Muscle layer of duodenum (tissue), 2 donors: Measurements from ENCODE around the gene SCYL1.

Experiments used
- H3K27ac ChIP-seq: one replicate; pipeline ENCODE4 v1.7.0; 2013; ENCODE audit warnings: mild to moderate bottlenecking, low read length
- H3K27me3 ChIP-seq: one replicate; pipeline ENCODE4 v1.7.0; 2013; ENCODE audit warnings: low read depth, mild to moderate bottlenecking, control low read depth, low read length
- H3K36me3 ChIP-seq, 2 donors: one replicate each; pipeline ENCODE4 v1.7.0; 2013; ENCODE audit warnings: low read length in 2 of 2, control low read depth in 1 of 2, mild to moderate bottlenecking in 1 of 2; ENCODE audit not compliant: insufficient read depth in 2 of 2, control insufficient read depth in 1 of 2
- H3K4me1 ChIP-seq, 2 donors: one replicate each; pipeline ENCODE4 v1.7.0; 2013; ENCODE audit warnings: low read length in 2 of 2, mild to moderate bottlenecking in 2 of 2, control low read depth in 1 of 2, moderate library complexity in 1 of 2; ENCODE audit not compliant: insufficient read depth in 2 of 2, control insufficient read depth in 1 of 2
- H3K4me3 ChIP-seq, 2 donors: one replicate each; pipeline ENCODE4 v1.7.0; 2013; ENCODE audit warnings: low read length in 2 of 2, low read depth in 1 of 2, mild to moderate bottlenecking in 1 of 2
- H3K9me3 ChIP-seq, 2 donors: one replicate each; pipeline ENCODE4 v1.7.0; 2013; ENCODE audit warnings: low read length in 2 of 2, control low read depth in 1 of 2, mild to moderate bottlenecking in 1 of 2; ENCODE audit not compliant: control insufficient read depth in 1 of 2
- donor health status: healthy.

Gene SCYL1

GRCh38 chr11:65488273-65489034, 36.4 kb upstream of the SCYL1 start:
- Histone ChIP-seq H3K36me3 (peaks cover 0 to 47% of the 10 kb centered on the region in 2 donors), H3K27ac (peak overlapping the region; percentile 98), H3K27me3 (no peaks in the 10 kb centered on the region), H3K4me3 (peak overlapping the region; percentile 32 to 34), H3K4me1 (peaks cover 57 to 65% of the 10 kb centered on the region in 2 donors), H3K9me3 (no peaks in the 10 kb centered on the region)

DNA sequence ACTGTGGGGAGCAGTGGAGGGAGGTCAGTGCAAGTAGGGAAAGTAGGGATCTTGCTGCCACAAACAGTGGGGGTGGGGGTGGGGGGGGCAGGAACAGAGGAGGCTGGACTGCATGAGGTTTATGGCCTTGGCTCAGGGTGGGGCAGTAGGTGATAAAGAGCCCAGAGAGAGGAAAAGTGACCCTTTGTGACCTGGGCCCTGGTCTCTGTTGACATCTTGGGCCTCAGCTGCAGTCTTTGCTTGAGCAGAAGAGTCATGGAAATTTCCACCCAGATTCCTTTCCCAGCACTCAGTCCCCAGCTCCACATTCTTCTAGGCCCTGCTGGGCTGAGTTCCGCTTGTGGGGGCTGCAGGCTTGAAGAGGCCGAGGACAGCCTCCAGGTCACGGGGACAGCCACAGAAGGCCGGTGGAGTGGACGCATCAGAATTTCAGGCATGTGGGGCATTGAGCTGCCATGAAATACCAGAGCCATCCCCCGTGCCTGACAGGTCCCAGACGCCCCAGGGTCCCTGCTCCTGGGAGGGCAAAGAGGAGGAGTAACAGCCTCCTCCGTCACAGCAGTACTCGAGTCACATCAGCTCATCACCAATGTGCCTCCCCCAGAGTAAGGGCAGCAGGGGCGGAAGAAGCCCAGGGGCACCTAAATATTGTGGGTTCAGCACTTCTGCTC, 35.7 kb upstream of the SCYL1 start:
- H3K27me3 ChIP-seq, result no peaks in the 10 kb centered on the region
- no peaks in the 10 kb centered on the region for H3K9me3 ChIP-seq
- peak overlapping the region; percentile 98 for H3K27ac ChIP-seq
- H3K4me1 ChIP-seq, result peaks cover 57 to 70% of the 10 kb centered on the region in 2 donors
- peak overlapping the region in 1 of 2 donors; percentile 32 for H3K4me3 ChIP-seq
- H3K36me3 ChIP-seq, result peaks cover 0 to 50% of the 10 kb centered on the region in 2 donors

GRCh38 chr11:65489706-65490320, 35.1 kb upstream of the SCYL1 start:
- peaks cover 57 to 77% of the 10 kb centered on the region in 2 donors for H3K4me1 ChIP-seq
- no peaks in the 10 kb centered on the region for H3K27me3 ChIP-seq
- no peaks in the 10 kb centered on the region for H3K9me3 ChIP-seq
- peaks cover 0 to 50% of the 10 kb centered on the region in 2 donors for H3K36me3 ChIP-seq
- H3K27ac ChIP-seq, result peak overlapping the region; percentile 98
- H3K4me3 ChIP-seq, result peak overlapping the region in 1 of 2 donors; percentile 32

DNA sequence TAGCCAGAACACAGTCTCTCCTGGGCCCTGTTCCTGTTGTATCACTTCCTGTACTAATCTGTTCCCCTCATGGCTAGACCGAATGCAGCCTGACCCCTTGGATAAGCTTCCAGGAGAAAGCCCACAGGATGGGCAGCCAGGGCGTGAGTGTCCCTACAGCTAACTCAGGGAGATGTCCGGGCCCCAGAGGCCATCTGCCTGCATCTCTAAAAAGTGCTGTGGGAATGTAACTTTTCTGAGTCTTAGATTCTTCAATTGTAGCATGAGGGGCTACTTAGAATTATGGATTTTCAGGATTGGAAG, 33.8 kb upstream of the SCYL1 start:
- Histone ChIP-seq H3K4me1 (peaks cover 57 to 75% of the 10 kb centered on the region in 2 donors), H3K4me3 (peak overlapping the region in 1 of 2 donors; percentile 50)

DNA sequence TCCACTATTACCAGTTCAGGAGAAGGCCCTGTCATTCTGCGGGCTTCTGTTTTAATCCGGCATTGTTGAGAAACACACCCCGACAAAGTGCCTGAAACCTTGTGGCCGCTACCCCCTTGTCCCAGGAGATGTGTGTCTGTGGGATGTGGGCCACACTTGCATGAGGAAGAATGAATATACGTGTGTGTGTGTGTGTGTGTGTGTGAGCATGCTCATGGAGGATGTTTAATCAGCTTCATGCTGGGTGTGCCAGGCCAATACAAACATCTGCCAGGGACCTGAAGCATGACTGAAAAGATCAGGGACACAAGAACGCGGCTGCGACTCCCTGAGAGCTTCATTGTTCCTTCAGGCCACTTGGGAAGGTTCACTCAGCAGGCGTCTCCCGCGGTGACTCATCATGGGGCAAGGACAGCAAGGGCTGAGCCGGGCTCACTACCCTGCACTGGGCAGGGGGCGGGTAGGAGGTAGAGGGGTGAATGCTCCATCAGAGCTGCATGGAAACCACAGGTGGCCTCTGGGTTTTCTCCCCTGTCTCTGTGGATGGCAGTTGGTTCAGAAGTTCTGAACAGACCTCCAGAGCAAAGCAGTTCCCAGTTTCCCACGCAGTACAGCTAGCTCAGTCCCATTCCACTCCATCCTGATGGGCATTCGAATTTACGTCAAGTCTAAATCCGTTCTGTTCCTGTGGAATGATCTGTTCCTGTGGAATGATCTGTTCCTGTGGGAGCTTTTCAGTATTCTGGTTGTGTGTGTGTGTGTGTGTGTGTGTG, 33.1 kb upstream of the SCYL1 start:
- Histone ChIP-seq H3K4me1 (peaks cover 57 to 70% of the 10 kb centered on the region in 2 donors), H3K36me3 (peaks cover 0 to 54% of the 10 kb centered on the region in 2 donors), H3K4me3 (peak overlapping the region; percentile 3 to 50), H3K27ac (peak overlapping the region; percentile 98), H3K9me3 (no peaks in the 10 kb centered on the region), H3K27me3 (no peaks in the 10 kb centered on the region)

More for the DNA sequence above, 33.8 kb upstream of the SCYL1 start:
- peaks cover 0 to 50% of the 10 kb centered on the region in 2 donors for H3K36me3 ChIP-seq
- H3K9me3 ChIP-seq, result no peaks in the 10 kb centered on the region
- no peaks in the 10 kb centered on the region for H3K27me3 ChIP-seq
- peak overlapping the region; percentile 98 for H3K27ac ChIP-seq

DNA sequence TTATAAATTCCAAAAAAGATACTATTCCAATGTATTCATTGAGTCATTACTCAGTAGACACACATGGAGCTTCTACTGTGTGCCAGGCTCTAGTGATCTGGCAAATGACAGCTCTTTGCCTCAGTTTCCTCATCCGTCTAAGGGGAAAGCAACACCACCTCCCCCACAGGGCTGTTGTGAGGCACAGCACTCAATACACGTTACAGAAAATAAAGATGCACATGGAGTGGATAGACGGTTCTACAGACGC, 32.6 kb upstream of the SCYL1 start:
- Histone ChIP-seq H3K4me1 (peaks cover 55 to 64% of the 10 kb centered on the region in 2 donors), H3K9me3 (no peaks in the 10 kb centered on the region), H3K27me3 (no peaks in the 10 kb centered on the region), H3K27ac (peak overlapping the region; percentile 98), H3K4me3 (peak overlapping the region; percentile 3 to 50), H3K36me3 (peaks cover 0 to 59% of the 10 kb centered on the region in 2 donors)

DNA sequence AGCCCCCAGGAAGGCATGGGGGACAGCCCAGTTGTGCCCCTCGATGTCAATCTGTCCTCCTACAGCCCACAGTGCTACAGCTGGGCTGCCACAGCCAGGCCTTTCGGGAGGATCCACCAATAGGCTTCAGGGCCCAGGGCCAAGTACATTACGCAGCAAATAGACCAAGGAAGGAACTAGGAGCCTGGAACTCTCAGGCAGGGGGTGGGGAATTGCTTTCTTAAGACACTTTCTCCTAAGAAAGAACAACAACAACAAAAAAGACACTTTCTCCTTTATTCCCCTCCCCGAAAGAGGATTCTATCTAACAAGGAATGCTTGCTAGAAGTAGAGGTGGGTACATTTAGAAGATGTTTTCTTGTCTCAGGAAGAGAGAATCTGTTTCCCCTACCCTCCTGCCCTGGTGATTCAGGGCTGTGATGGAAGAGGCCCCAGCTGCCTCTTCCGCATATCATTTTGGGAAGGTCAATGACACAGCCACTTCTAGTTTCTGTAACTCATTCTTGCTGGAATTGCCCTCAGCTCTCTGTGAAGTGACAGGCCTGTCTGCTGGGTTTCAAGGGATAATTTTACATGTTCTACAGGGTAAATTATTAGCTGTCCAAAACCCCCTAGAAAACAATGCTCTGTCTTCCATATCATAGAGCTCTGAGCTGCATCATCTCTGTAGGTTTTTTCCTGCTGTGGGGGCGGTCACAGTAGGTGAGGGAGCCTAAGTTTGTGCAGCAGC, 32.1 kb upstream of the SCYL1 start:
- no peaks in the 10 kb centered on the region for H3K9me3 ChIP-seq
- peaks cover 53 to 62% of the 10 kb centered on the region in 2 donors for H3K4me1 ChIP-seq
- H3K36me3 ChIP-seq, result peaks cover 0 to 60% of the 10 kb centered on the region in 2 donors
- peak overlapping the region; percentile 33 to 50 for H3K4me3 ChIP-seq
- H3K27me3 ChIP-seq, result no peaks in the 10 kb centered on the region
- peak overlapping the region; percentile 98 for H3K27ac ChIP-seq

GRCh38 chr11:65493367-65494176, 31.3 kb upstream of the SCYL1 start:
- H3K36me3 ChIP-seq, result peaks cover 0 to 60% of the 10 kb centered on the region in 2 donors
- H3K4me1 ChIP-seq, result peaks cover 45 to 55% of the 10 kb centered on the region in 2 donors
- H3K9me3 ChIP-seq, result no peaks in the 10 kb centered on the region
- peak overlapping the region; percentile 98 for H3K27ac ChIP-seq
- no peaks in the 10 kb centered on the region for H3K27me3 ChIP-seq
- H3K4me3 ChIP-seq, result peak overlapping the region; percentile 33 to 50

DNA sequence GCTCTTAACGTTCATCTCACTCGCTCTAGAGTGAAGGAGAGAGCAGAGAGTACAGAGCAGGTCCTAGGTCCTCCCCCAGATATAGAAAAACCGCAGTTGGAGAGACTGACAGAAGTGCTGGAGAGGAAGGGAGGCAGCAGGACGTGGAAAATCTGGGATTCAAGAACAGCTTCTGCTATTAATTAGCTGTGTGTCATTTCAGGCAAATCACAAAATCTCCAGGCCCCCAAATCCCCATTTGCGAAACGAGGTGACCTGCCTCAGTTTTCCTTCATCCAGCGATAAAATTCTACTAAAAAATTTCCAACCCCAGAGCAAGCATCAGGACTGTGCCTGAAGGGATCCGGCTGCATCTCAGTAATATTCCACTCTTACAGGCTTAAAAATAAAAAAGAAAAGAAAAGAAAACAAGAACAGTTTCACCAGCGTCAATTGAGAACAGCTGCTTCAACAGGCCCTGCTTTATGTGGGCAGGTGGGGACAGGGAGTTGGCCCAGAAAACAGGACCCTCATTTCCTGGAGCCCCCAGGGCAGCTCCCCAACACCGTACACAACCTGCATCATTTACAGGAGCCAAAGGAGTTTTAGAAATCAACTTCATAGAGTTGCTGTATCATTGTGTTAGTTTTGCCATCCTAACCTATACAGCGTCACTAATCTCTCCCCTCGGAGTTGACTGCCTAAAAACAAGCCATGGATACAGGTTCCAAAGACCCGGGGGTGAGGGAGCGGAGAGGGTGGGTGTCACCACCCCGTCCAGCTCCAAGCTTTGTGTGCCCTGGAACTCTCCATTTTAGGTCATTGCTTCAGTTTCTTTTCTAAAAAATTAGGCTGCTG, 28.4 kb upstream of the SCYL1 start:
- peak overlapping the region; percentile 46 to 53 for H3K4me3 ChIP-seq
- peaks cover 12 to 46% of the 10 kb centered on the region in 2 donors for H3K36me3 ChIP-seq
- H3K9me3 ChIP-seq, result no peaks in the 10 kb centered on the region
- H3K27ac ChIP-seq, result peak overlapping the region; percentile 99
- H3K4me1 ChIP-seq, result peaks cover 20 to 28% of the 10 kb centered on the region in 2 donors
- no peaks in the 10 kb centered on the region for H3K27me3 ChIP-seq
